Measurements from ENCODE around the gene PTPRN2.

- no peak for TF ChIP-seq EZH2phosphoT487 (IDR thresholded peaks at IDR 0.05; ENCODE audit: borderline replicate concordance, low read depth, low read length)
- TF ChIP-seq CTCF (conservative IDR thresholded peaks at IDR 0.05; ENCODE audit: low read length) = no peak
Observed at GRCh38 chr7:158343936-158344455, 243.6 kb downstream of the PTPRN2 start.

Measured in OCI-LY7 (cell line).